BLaER1 treated with 17β-estradiol and CSF1 and Interleukin-3, amounts not matched to agents 10 nM and 100 nM (cell line): Measurements from ENCODE around the gene RNF224.
"Not testable (repeated sequence)": the region's sequence is repeated elsewhere in the genome, so short reads cannot be mapped to it uniquely, and the experiment has no call there.

Source experiments
- H3K27ac ChIP-seq, 11 experiments: shearing (Covaris generic); formaldehyde crosslinking; 2 replicates each; pipeline ENCODE4 v1.8.1; 2022
- H3K27me3 ChIP-seq, 11 experiments: shearing (Covaris generic); formaldehyde crosslinking; 2 replicates each; pipeline ENCODE4 v1.8.1; 2022
- H3K36me3 ChIP-seq, 11 experiments: shearing (Covaris generic); formaldehyde crosslinking; 2 replicates each; pipeline ENCODE4 v1.8.1; 2022
- H3K4me1 ChIP-seq, 10 experiments: shearing (Covaris generic); formaldehyde crosslinking; 2 replicates each; pipeline ENCODE4 v1.8.1; 2022
- H3K4me2 ChIP-seq, 11 experiments: shearing (Covaris generic); formaldehyde crosslinking; 2 replicates each; pipeline ENCODE4 v1.8.1; 2022
- H3K4me3 ChIP-seq, 10 experiments: shearing (Covaris generic); formaldehyde crosslinking; 2 replicates each; pipeline ENCODE4 v1.8.1; 2022
- H3K9ac ChIP-seq, 11 experiments: shearing (Covaris generic); formaldehyde crosslinking; 2 replicates each; pipeline ENCODE4 v1.8.1; 2022
- H3K9me3 ChIP-seq, 11 experiments: shearing (Covaris generic); formaldehyde crosslinking; replicated peaks in 1 of 11; 2 replicates each; pipeline ENCODE4 v1.8.1; 2022
- H4K20me1 ChIP-seq, 11 experiments: shearing (Covaris generic); formaldehyde crosslinking; 2 replicates each; pipeline ENCODE4 v1.8.1; 2022
- Cebpa-rat ChIP-seq, 11 experiments: shearing (Covaris generic); IDR thresholded peaks; 2 replicates each; pipeline ENCODE4 v1.8.1; 2022

Gene RNF224

GRCh38 chr9:137234055-137234697 lies 6.9 kb downstream of the RNF224 start:
- Histone ChIP-seq H3K27ac (0 out of 22 replicates have a peak overlapping the region, but pooled peaks of 1 of the 11 experiments have one; percentile 7), H4K20me1 (peaks cover 0 to 47% (median 38%) of the 10 kb centered on the region in 11 experiments; a peak in 19 of 22 replicates), H3K4me2 (peak overlapping the region; percentile 90 to 98 (median 95)), H3K36me3 (no peaks in the 10 kb centered on the region), H3K4me3 (peak overlapping the region in 1 of 10 experiments; percentile 56; a peak in 3 of 20 replicates), H3K4me1 (peaks cover 61 to 83% (median 79%) of the 10 kb centered on the region in 10 experiments), H3K9me3 (no peaks in the 10 kb centered on the region), H3K9ac (peak overlapping the region in 7 of 11 experiments; percentile 15 to 71 (median 46); a peak in 9 of 22 replicates), H3K27me3 (no peaks in the 10 kb centered on the region)
- no peak for TF ChIP-seq Cebpa-rat (IDR thresholded peaks at IDR 0.05)

- Histone ChIP-seq H3K36me3 (no peaks in the 10 kb centered on the region), H3K4me3 (peak overlapping the region in 4 of 10 experiments; percentile 4 to 56 (median 44); a peak in 6 of 20 replicates), H3K9me3 (no peaks in the 10 kb centered on the region), H3K27ac (0 out of 22 replicates have a peak overlapping the region, but pooled peaks of 1 of the 11 experiments have one; percentile 7), H3K27me3 (no peaks in the 10 kb centered on the region), H3K9ac (peak overlapping the region in 7 of 11 experiments; percentile 15 to 71 (median 58); a peak in 9 of 22 replicates), H3K4me1 (peaks cover 63 to 83% (median 79%) of the 10 kb centered on the region in 10 experiments), H3K4me2 (peak overlapping the region; percentile 90 to 98 (median 95)), H4K20me1 (peaks cover 0 to 47% (median 38%) of the 10 kb centered on the region in 11 experiments; a peak in 19 of 22 replicates)
- no peak for TF ChIP-seq Cebpa-rat (IDR thresholded peaks at IDR 0.05)
Observed at GRCh38 chr9:137234758-137235423, 7.6 kb downstream of the RNF224 start.

GRCh38 chr9:137235424-137236237 lies 8.3 kb downstream of the RNF224 start:
- peaks cover 58 to 78% (median 73%) of the 10 kb centered on the region in 10 experiments for H3K4me1 ChIP-seq
- H3K27me3 ChIP-seq: no peaks in the 10 kb centered on the region
- H3K4me3 ChIP-seq: peak overlapping the region in 6 of 10 experiments; percentile 1 to 56 (median 39); a peak in 9 of 20 replicates
- H4K20me1 ChIP-seq: peaks cover 0 to 47% (median 38%) of the 10 kb centered on the region in 11 experiments; a peak in 19 of 22 replicates
- H3K9me3 ChIP-seq: no peaks in the 10 kb centered on the region
- TF ChIP-seq Cebpa-rat (IDR thresholded peaks at IDR 0.05): no peak
- H3K9ac ChIP-seq: peak overlapping the region in 10 of 11 experiments; percentile 8 to 71 (median 54); a peak in 16 of 22 replicates
- peak overlapping the region; percentile 90 to 98 (median 95) for H3K4me2 ChIP-seq
- no peaks in the 10 kb centered on the region for H3K36me3 ChIP-seq
- peak overlapping the region in 6 of 11 experiments; percentile 15 to 44 (median 34); a peak in 7 of 22 replicates for H3K27ac ChIP-seq

DNA sequence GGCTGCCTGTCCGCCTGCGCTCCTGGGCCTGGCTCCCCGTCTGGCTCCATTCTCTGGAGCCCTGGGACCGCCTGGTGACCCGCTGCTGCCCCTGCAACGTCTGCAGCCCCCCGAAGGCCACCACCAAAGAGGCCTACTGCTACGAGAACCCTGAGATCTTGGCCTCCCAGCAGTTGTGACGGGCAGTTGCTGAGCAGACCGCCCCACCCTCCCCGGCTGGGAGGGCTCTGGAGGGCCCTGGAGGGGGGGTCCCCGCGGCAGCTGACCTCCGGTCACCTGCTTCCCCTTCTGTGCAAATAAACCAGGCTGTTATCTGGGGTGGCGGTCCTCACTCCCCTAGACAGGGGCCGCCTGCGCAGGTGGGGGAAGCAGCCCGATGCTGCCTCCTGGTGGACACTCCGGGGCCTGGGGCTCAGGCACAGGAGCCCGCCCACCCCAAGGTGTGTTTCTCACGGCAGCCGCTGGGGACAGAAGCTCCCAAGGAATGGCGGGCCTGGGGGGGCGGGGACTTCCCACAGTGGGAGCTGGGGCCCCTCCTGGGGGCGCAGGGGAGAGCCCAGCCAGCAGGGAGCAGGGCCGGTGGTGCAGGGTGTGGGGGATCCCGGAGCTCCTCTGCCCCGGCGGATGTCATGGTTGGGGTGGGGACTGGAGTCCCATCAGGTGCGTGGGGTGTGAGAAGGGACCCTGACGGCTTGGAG lies 9.1 kb downstream of the RNF224 start:
- Histone ChIP-seq H3K4me3 (peak overlapping the region; percentile 1 to 56 (median 32); a peak in 12 of 20 replicates), H3K27me3 (no peaks in the 10 kb centered on the region), H3K4me2 (peak overlapping the region; percentile 90 to 98 (median 95)), H4K20me1 (peaks cover 0 to 49% (median 38%) of the 10 kb centered on the region in 11 experiments; a peak in 19 of 22 replicates), H3K27ac (peak overlapping the region in 8 of 11 experiments; percentile 25 to 64 (median 46); a peak in 15 of 22 replicates), H3K4me1 (peaks cover 58 to 76% (median 70%) of the 10 kb centered on the region in 10 experiments), H3K36me3 (no peaks in the 10 kb centered on the region), H3K9me3 (no peaks in the 10 kb centered on the region), H3K9ac (peak overlapping the region in 10 of 11 experiments; percentile 40 to 93 (median 67); a peak in 18 of 22 replicates)
- TF ChIP-seq Cebpa-rat (IDR thresholded peaks at IDR 0.05): no peak

GRCh38 chr9:137236936-137237421 lies 9.7 kb downstream of the RNF224 start:
- Histone ChIP-seq H3K27ac (peak overlapping the region in 8 of 11 experiments; percentile 25 to 64 (median 46); a peak in 15 of 22 replicates), H4K20me1 (peaks cover 5 to 55% (median 43%) of the 10 kb centered on the region in 11 experiments), H3K4me2 (peak overlapping the region; percentile 90 to 98 (median 95)), H3K4me1 (peaks cover 58 to 71% (median 66%) of the 10 kb centered on the region in 10 experiments), H3K4me3 (peak overlapping the region in 8 of 10 experiments; percentile 23 to 40 (median 30); a peak in 6 of 20 replicates), H3K9ac (peak overlapping the region in 10 of 11 experiments; percentile 35 to 93 (median 66); a peak in 17 of 22 replicates), H3K36me3 (peaks cover 3 to 5% (median 4%) of the 10 kb centered on the region in 11 experiments; a peak in 21 of 22 replicates), H3K9me3 (peaks cover 0 to 3% (median 0%) of the 10 kb centered on the region in 11 experiments; a peak in 1 of 22 replicates), H3K27me3 (no peaks in the 10 kb centered on the region)
- TF ChIP-seq Cebpa-rat (IDR thresholded peaks at IDR 0.05): no peak

- peaks cover 14 to 15% (median 15%) of the 10 kb centered on the region in 11 experiments for H3K36me3 ChIP-seq
- peaks cover 16 to 66% (median 54%) of the 10 kb centered on the region in 11 experiments for H4K20me1 ChIP-seq
- peaks cover 0 to 3% (median 0%) of the 10 kb centered on the region in 11 experiments; a peak in 1 of 22 replicates for H3K9me3 ChIP-seq
- TF ChIP-seq Cebpa-rat (IDR thresholded peaks at IDR 0.05): no peak
- H3K4me1 ChIP-seq: peaks cover 65 to 75% (median 71%) of the 10 kb centered on the region in 10 experiments
- no peaks in the 10 kb centered on the region for H3K27me3 ChIP-seq
- peak overlapping the region in 8 of 11 experiments; percentile 25 to 64 (median 46); a peak in 12 of 22 replicates for H3K27ac ChIP-seq
- peak overlapping the region; percentile 90 to 98 (median 95) for H3K4me2 ChIP-seq
- peak overlapping the region; percentile 16 to 93 (median 70); a peak in 21 of 22 replicates for H3K9ac ChIP-seq
- H3K4me3 ChIP-seq: peak overlapping the region in 6 of 10 experiments; percentile 3 to 67 (median 14); a peak in 4 of 20 replicates
Observed at GRCh38 chr9:137237759-137238726, 10.7 kb downstream of the RNF224 start.

DNA sequence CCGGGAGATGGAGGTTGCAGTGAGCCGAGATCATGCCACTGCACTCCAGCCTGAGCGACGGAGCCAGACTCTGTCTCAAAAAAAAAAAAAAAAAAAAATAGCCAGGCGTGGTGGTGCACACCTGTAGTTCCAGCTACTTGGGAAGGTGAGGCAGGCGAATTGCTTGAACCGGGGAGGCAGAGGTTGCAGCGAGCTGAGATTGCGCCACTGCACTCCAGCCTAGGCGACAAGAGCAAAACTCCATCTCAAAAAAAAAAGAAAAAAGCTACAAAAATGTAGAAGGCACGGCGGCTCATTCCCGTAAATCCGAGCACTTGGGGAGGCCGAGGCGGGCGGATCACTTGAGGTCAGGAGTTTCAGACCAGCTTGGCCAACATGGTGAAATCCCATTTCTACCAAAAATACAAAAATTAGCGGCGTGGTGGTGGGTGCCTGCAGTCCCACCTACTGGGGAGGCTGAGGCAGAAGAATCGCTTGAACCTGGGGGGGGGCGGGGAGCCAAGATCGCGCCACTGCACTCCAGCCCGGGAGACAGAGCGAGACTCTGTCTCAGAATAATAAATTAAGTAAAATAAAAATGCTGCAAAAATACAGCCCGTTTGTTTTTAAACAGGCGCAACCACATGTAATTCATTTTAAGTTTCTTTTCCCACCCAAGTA lies 12.4 kb downstream of the RNF224 start:
- peak overlapping the region; percentile 60 to 79 (median 68) for H3K4me3 ChIP-seq
- H3K4me2 ChIP-seq: peak overlapping the region; percentile 90 to 98 (median 95)
- H3K36me3 ChIP-seq: peaks cover 23 to 30% (median 27%) of the 10 kb centered on the region in 11 experiments
- H3K4me1 ChIP-seq: peaks cover 74 to 82% (median 79%) of the 10 kb centered on the region in 10 experiments
- not testable (repeated sequence) for H3K27me3 ChIP-seq, H3K9me3 ChIP-seq
- H3K27ac ChIP-seq: peak overlapping the region; percentile 75 to 94 (median 90)
- H4K20me1 ChIP-seq: peaks cover 30 to 76% (median 70%) of the 10 kb centered on the region in 11 experiments
- H3K9ac ChIP-seq: peak overlapping the region; percentile 83 to 93 (median 88)
